Calu3 (cell line): Measurements from ENCODE around the gene SMIM22. TPM values are rescaled to one million over a fixed set of nuclear protein-coding genes. Genes with fewer than 3 reads are reported as not detected.

Experiments
- BruUV-seq: library from RNA; stranded (reverse); fragments of 400-500 nt; replicated peaks from 2 replicates; lab custom pipeline; 2021; lab: Mats Ljungman, UMichigan
- CTCF ChIA-PET: fragments of 300-600 bp; sonication (Branson Sonifier 250); formaldehyde crosslinking; loops from one replicate; lab custom pipeline; 2022; ENCODE audit warnings: antibody characterized with exemption; lab: Charles Lee
- DNase-seq: peaks from one replicate; pipeline ENCODE4 v3.0.0; 2022
- H3K27ac Mint-ChIP-seq: one replicate; pipeline ENCODE4 v1.8.0; 2022; ENCODE audit warnings: mixed read lengths; ENCODE audit not compliant: unreplicated experiment
- H3K27me3 Mint-ChIP-seq: one replicate; pipeline ENCODE4 v1.8.0; 2022; ENCODE audit warnings: mixed read lengths; ENCODE audit not compliant: unreplicated experiment
- H3K36me3 Mint-ChIP-seq: one replicate; pipeline ENCODE4 v1.8.0; 2022; ENCODE audit warnings: mild to moderate bottlenecking, moderate library complexity, mixed read lengths; ENCODE audit not compliant: insufficient read depth, unreplicated experiment
- H3K4me1 Mint-ChIP-seq: one replicate; pipeline ENCODE4 v1.8.0; 2022; ENCODE audit warnings: mild to moderate bottlenecking, low read depth, mixed read lengths; ENCODE audit not compliant: unreplicated experiment
- H3K4me3 Mint-ChIP-seq: one replicate; pipeline ENCODE4 v1.8.0; 2022; ENCODE audit warnings: mild to moderate bottlenecking, low read depth, moderate library complexity, mixed read lengths; ENCODE audit not compliant: unreplicated experiment
- H3K9me3 Mint-ChIP-seq: one replicate; pipeline ENCODE4 v1.8.0; 2022; ENCODE audit warnings: low read depth, mixed read lengths; ENCODE audit not compliant: unreplicated experiment
- intact Hi-C: fragments of 100-400 bp; cut with micrococcal nuclease; formaldehyde crosslinking; loops from one replicate; pipeline ENCODE4 v1.10.0; 2022; ENCODE audit not compliant: unreplicated experiment
- total RNA-seq: library from RNA; stranded (reverse); gene quantifications from 2 replicates; pipeline ENCODE4 v1.2.3, GENCODE V29; 2022
- TF ChIP-seq, protein P1 (sequence below): fragments of 200-600 bp; IDR thresholded peaks from one replicate; pipeline ENCODE4 v1.8.0; 2022; ENCODE audit warnings: antibody characterized with exemption; ENCODE audit not compliant: unreplicated experiment

SMIM22 gene
- total RNA-seq, 1 experiment from 2014 or later, result 208 TPM

DNA sequence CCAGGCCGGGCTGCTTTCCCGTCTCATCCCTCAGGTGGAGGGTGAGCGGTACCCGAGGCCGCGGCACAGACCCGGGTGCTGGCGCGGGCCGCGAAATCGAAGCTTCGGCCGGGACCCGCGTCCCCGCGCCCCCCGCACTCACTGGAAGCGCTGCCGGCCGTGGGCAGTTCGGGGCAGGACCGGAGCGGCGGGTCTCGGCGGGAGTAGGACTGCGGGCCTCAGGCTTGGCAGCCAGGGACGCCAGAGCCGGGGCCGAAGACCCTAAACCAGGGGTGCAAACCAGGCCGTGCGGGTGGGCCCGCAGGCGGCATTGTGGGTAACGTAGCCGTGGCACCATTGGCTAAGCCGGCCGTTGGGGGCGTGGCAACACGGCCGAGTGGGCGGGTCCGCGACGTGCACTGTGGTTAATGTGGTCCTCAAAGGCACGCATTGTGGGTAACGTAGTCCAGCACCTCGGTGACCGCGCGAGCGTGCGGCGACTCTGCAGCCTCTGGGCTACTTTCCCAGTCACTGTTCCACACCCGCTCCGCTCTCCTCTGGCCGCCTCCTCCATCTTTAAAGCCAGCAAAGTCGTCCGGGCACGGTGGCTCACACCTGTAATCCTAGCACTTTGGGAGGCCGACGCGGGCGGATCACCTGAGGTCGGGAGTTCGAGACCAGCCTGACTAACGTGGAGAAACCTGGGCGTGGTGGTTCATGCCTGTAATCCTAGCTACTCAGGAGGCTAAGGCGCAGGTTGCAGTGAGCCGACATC, 28.1 kb upstream of the SMIM22 start, which contains the start of gene ZNF500:
Gene ZNF500 (minus strand): TSS at position 288 of the 754 bp plus-strand sequence. CDS start 1,184 bp downstream, outside the sequence.
- H3K36me3 Mint-ChIP-seq, result peaks cover 59% of the 10 kb centered on the region
- no TSS peak for BruUV-seq
- H3K27me3 Mint-ChIP-seq, result no peaks in the 10 kb centered on the region
- peaks cover 30% of the 10 kb centered on the region for H3K4me1 Mint-ChIP-seq
- intact Hi-C loops, result no loop called here
- DNase-seq, result peak; percentile 100
- TF ChIP-seq, protein P1, sequence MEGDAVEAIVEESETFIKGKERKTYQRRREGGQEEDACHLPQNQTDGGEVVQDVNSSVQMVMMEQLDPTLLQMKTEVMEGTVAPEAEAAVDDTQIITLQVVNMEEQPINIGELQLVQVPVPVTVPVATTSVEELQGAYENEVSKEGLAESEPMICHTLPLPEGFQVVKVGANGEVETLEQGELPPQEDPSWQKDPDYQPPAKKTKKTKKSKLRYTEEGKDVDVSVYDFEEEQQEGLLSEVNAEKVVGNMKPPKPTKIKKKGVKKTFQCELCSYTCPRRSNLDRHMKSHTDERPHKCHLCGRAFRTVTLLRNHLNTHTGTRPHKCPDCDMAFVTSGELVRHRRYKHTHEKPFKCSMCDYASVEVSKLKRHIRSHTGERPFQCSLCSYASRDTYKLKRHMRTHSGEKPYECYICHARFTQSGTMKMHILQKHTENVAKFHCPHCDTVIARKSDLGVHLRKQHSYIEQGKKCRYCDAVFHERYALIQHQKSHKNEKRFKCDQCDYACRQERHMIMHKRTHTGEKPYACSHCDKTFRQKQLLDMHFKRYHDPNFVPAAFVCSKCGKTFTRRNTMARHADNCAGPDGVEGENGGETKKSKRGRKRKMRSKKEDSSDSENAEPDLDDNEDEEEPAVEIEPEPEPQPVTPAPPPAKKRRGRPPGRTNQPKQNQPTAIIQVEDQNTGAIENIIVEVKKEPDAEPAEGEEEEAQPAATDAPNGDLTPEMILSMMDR, result no peak
- CTCF ChIA-PET, result interaction anchor here (1.1 to 1.2 kb wide), 2 partner anchors 29 to 33 kb away, joined by 3 to 4 read pairs; partner anchors contain the start of genes ANKS3 and DNAAF8
- H3K4me3 Mint-ChIP-seq, result peak within 1 kb of the TSS; percentile 87
- H3K9me3 Mint-ChIP-seq, result no peaks in the 10 kb centered on the region
- peak within 1 kb of the TSS; percentile 91 for H3K27ac Mint-ChIP-seq

DNA sequence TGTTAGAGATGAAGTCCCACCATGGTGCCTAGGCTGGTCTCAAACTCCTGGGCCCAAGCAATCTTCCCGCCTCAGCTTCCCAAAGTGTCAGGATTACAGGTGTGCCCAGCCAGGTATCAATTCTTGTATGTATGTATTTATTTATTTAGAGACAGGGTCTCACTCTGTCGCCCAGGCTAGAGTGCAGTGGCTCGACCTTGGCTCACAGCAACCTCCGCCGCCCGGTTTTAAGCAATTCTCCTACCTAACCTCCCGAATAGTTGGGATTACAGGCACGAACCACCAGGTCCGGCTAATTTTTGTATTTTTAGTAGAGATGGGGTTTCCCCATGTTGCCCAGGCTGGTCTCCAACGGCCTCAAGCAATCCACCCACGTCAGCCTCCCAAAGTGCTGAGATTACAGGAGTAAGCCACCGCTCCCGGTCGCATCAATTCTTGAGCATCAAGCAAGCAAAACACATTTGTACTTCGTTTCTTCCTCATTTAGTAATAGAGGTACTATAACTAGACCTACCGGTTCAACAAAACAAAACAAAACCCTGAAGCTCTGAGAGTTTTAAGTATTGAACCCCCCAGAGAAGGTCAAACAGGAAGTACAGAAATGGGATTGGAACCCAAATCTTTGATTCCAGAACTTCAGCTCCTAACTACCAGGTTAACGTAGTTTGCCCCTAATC, 27.2 kb upstream of the SMIM22 start:
- H3K4me1 Mint-ChIP-seq, result peaks cover 30% of the 10 kb centered on the region
- peak overlapping the region; percentile 87 for H3K4me3 Mint-ChIP-seq
- intact Hi-C loops, result no loop called here
- peaks cover 50% of the 10 kb centered on the region for H3K36me3 Mint-ChIP-seq
- TF ChIP-seq, protein P1, result no peak
- CTCF ChIA-PET, result interaction anchor here (0.6 to 1.1 kb wide), 6 partner anchors 9 to 285 kb away, joined by 3 to 4 read pairs (median 3); partner anchors contain the start of genes ANKS3 and DNAAF8
- BruUV-seq, result no TSS peak
- peak overlapping the region; percentile 91 for H3K27ac Mint-ChIP-seq
- DNase-seq, result peak; percentile 52
- no peaks in the 10 kb centered on the region for H3K9me3 Mint-ChIP-seq
- no peaks in the 10 kb centered on the region for H3K27me3 Mint-ChIP-seq

DNA sequence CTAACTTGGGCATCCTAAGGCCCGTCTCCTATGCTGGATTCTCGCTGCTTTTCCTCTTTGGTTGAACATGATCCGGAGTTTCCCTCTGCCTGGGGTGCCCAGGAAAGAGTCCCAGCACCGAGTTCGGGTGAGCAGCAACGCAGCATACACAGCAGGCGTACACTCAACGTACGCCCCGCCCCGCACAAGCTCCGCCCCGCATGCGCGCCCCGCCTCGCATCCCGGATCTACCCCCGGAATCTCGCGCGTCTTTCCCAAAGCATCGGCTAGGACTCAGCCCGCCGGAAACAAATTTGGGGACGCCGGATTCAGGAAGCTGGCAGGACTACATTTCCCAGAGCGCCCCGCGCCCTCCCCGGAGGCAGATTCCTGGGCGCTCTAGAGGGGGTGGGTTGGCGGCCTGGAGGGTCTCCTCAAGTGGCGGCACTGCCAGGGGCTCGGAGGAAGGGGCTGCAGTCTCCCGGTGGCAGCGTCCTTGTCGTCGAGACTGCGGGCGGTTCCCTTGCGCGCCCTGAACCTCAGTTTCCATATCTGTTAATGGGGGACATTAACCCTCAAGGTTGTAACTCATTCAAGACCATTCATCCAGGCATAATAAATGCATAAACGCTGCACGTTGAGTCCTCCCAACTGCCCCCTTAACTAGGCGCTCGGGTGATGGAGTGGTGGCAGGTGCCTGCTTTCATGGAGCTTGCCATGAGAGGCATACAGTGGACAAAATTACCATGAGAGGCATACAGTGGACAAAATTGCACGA, 26.4 kb upstream of the SMIM22 start:
- Mint-ChIP-seq H3K36me3 (peaks cover 45% of the 10 kb centered on the region), H3K4me1 (peaks cover 30% of the 10 kb centered on the region), H3K27me3 (no peaks in the 10 kb centered on the region), H3K9me3 (no peaks in the 10 kb centered on the region), H3K4me3 (peak overlapping the region; percentile 87), H3K27ac (peak overlapping the region; percentile 91)
- CTCF ChIA-PET, result interaction anchor here (0.6 to 1.0 kb wide), 5 partner anchors 10 to 285 kb away, joined by 3 to 4 read pairs (median 3); partner anchors contain the start of genes ANKS3 and DNAAF8
- BruUV-seq, result no TSS peak
- intact Hi-C loops, result no loop called here
- TF ChIP-seq, protein P1, result no peak
- DNase-seq, result peak; percentile 99

DNA sequence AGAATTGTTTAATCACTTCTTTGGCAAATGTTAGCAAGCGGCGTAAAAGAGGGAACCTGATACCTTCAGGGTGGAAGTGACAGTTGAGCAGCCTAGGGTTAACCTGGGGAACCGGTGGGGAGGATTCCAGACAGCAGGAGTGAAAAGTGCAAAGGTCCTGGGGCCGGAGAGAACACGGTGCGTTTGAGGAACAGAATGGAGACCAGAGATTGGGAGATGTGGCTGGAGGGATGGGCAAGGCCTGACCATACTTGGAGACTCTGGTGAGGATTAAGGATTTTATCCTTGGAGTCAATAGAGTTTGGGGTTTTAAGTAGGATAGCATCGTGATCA, 25.9 kb upstream of the SMIM22 start:
- Mint-ChIP-seq H3K4me1 (peaks cover 30% of the 10 kb centered on the region), H3K27ac (peak overlapping the region; percentile 91)
- intact Hi-C loops, result no loop called here

More for the DNA sequence above, 25.9 kb upstream of the SMIM22 start:
- Mint-ChIP-seq H3K36me3 (peaks cover 41% of the 10 kb centered on the region), H3K27me3 (no peaks in the 10 kb centered on the region), H3K4me3 (peak overlapping the region; percentile 87), H3K9me3 (no peaks in the 10 kb centered on the region)
- no TSS peak for BruUV-seq
- TF ChIP-seq, protein P1, result no peak
- CTCF ChIA-PET, result interaction anchor here (0.9 kb wide), 1 partner anchor 35 kb away, joined by 4 read pairs; the partner anchor contains the start of genes ANKS3 and DNAAF8
- DNase-seq, result no peak
